AG10803 (cell line): ENCODE data around the gene TNFAIP2.
"Not testable (repeated sequence)": the region's sequence is repeated elsewhere in the genome, so short reads cannot be mapped to it uniquely, and the experiment has no call there.

ENCODE experiments used
- DNase-seq: peaks from one replicate; pipeline ENCODE4 v3.0.0; 2010; ENCODE audit warnings: low read depth
- H3K4me3 ChIP-seq: 2 replicates; pipeline ENCODE4 v1.5.1; 2011; ENCODE audit warnings: mild to moderate bottlenecking, low read length, control low read depth
- CTCF ChIP-seq: conservative IDR thresholded peaks from 2 replicates; pipeline ENCODE4 v1.5.1; 2011; ENCODE audit warnings: mild to moderate bottlenecking, low read length, control low read depth, inconsistent platforms

The TNFAIP2 gene

GRCh38 chr14:103111232-103111868 is 11.9 kb upstream of the TNFAIP2 start:
- no peak for DNase-seq
- TF ChIP-seq CTCF = no peak
- no peak overlapping the region for H3K4me3 ChIP-seq

- no peak overlapping the region for H3K4me3 ChIP-seq
- no peak for DNase-seq
- TF ChIP-seq CTCF = no peak
These were observed 10.6 kb upstream of the TNFAIP2 start for GRCh38 chr14:103112400-103113243.

GRCh38 chr14:103113303-103113702 is 10.0 kb upstream of the TNFAIP2 start:
- no peak overlapping the region for H3K4me3 ChIP-seq
- DNase-seq = no peak
- TF ChIP-seq CTCF = no peak

GRCh38 chr14:103113774-103114173 is 9.5 kb upstream of the TNFAIP2 start:
- H3K4me3 ChIP-seq = no peak overlapping the region
- DNase-seq = no peak
- no peak for TF ChIP-seq CTCF

GRCh38 chr14:103115086-103115679 is 8.1 kb upstream of the TNFAIP2 start:
- DNase-seq, H3K4me3 ChIP-seq: not testable (repeated sequence)

- no peak overlapping the region for H3K4me3 ChIP-seq
- DNase-seq = no peak
- TF ChIP-seq CTCF = no peak
These were observed 7.3 kb upstream of the TNFAIP2 start for GRCh38 chr14:103115845-103116572.

GRCh38 chr14:103116636-103117035 is 6.6 kb upstream of the TNFAIP2 start:
- no peak for TF ChIP-seq CTCF
- no peak overlapping the region for H3K4me3 ChIP-seq
- no peak for DNase-seq

GRCh38 chr14:103117499-103117898 is 5.8 kb upstream of the TNFAIP2 start:
- not testable (repeated sequence) for H3K4me3 ChIP-seq, DNase-seq
